Caki2 (cell line): ENCODE measurements around the gene TIMM13. TPM values are rescaled to one million over a fixed set of nuclear protein-coding genes. Genes with fewer than 3 reads are reported as not detected.

Source experiments
- DNase-seq: peaks from one replicate; pipeline ENCODE4 v3.0.0-alpha.2; 2015; ENCODE audit warnings: low read depth
- in situ Hi-C: cut with HindIII; loops from 2 replicates; pipeline ENCODE4 v1.10.0; 2016; ENCODE audit warnings: low sequenced_read_pairs, low pct_unique_long_range_greater_than_20kb, mixed read lengths
- total RNA-seq: library from RNA; depleted of rRNA; stranded (reverse); fragments of >200 nt; shearing (Covaris generic); gene quantifications from 2 replicates; pipeline ENCODE4 v1.2.3, GENCODE V29; 2014; ENCODE audit warnings: low replicate concordance

Gene TIMM13
- total RNA-seq, 1 experiment from 2014 or later = 31.9 TPM

DNA sequence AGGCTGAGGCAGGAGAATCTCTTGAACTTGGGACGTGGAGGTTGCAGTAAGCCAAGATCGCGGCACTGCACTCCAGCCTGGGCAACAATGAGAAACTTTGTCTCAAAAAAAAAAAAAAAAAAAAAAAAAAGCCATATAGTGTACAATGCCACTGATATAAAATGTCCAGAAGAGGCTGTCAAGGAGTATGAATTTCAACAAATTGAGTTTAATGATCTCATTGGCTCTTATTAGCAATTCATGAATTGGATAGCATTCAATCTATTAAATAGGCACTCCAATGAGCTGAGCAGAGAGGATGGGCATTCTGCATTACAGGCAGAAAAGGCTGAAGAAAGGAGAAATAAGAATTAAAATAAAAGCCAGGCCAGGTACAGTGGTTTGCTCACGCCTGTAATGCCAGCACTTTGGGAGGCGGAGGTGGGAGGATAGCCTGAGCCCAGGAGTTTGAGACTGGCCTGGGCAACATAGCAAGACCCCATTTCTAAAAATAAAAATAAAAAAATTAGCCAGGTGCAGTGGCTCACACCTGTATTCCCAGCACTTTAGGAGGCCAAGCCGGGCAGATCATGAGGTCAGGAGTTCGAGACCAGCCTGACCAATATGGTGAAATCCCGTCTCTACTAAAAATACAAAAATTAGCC is 30.1 kb upstream of the TIMM13 start:
- no peak for DNase-seq
- in situ Hi-C loops = no loop called here

DNA sequence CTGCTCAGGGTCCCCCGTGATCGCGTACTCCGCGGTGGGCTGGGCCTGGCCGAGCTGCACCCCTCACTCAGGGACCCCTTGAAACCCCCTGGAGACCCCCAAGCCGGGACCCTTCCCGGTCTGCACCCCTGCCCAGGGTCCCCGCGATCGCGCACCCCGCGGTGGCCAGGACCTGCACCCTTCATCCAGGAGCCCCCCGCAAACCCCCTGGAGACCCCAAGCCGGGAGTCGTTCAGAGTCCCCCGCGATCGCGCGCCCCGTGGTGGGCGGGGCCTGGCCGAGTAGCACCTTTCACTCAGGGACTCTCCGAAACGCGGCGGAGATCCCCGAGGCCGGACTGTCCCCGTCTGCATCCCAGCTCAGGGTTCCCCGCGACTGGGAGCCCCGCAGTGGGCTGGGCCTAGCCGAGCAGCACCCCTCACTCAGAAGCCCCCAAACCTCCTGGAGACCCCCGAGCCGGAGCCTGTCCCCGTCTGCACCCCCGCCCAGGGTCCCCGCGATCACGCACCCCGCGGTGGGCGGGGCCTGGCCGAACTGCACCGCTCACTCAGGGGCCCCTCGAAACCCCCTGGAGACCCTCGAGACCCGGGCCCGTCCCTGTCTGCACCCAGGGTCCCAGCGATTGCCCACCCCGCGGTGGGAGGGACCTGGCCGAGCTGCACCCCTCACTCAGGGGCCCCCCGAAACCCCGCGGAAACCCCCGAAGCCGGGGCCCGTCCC is 28.6 kb upstream of the TIMM13 start:
- DNase-seq = no peak
- in situ Hi-C loops = no loop called here

DNA sequence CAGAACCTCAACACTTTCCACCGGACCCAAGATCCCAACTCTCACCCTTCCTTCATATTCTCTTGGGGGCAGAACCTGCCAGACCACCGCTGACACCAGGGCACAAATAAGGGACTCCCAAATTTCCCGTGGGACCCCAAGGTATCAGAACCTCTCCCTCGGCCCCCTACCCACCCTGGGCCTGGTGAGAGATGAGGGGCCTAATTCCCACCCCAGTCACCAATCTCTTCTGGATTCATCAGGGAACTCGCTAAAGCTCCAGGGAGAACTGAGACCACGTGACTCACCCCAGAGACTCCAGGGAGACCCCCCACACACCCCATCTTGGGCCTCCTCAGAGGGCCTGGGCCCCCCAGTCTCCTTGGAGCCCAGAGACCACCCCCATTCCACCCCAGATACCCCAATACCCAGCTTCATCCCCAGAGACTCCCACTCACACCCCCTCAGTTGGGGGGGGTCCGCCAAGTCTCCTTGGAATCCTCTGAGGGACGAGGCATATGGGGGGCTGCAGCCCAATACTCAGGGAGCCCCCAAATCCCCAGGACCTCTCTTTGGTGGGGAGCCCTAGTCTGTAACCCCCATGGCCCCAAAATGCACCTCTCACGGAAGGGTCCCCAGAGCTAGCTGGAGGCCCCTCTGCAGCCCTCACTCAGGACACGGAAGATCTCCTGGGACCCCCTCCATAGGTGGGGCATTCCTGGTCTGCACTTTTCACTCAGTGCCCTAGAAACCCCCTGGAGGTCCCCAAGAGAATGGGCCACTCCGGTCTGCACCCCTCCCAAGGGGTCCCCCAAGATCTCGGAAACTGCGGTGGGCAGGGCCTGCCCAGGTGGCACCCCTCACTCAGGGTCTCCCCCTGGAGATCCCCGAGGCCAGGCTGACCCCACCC is 27.8 kb upstream of the TIMM13 start:
- in situ Hi-C loops = no loop called here
- DNase-seq = no peak

DNA sequence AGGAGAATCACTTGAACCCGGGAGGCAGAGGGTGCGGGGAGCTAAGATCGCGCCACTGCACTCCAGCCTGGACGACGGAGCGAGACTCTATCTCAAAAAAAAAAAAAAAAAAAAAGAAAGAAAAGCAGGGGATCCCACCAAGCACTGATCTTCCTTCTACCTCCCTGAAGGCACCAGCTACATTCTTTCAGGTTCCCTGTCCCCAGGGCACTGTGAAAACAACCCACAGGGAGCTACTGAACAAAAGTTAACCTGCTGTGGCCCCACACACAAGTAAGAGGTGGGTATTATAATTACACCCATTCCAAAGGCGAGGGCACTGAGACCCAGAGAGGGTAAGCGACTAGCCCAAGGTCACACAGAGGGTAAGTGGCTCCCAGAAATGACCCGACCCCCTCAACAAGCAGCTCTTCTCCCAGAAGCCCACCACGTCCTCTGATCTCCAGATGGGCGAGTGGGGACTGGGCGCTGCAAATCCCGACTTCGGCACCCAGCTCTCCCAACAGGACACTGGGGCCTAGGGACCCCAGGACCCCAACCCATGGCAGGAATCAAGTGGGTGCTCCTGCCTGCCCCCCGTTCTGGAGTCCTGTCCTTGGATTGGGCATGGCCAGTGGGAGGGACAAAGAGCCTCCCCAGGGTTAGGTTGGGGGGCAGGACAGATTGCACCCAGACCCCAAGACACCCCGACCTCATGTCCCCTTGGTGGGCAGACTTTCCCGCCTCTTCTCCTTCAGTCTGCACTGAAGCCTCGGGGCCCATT is 27.0 kb upstream of the TIMM13 start:
- in situ Hi-C loops = no loop called here
- no peak for DNase-seq

DNA sequence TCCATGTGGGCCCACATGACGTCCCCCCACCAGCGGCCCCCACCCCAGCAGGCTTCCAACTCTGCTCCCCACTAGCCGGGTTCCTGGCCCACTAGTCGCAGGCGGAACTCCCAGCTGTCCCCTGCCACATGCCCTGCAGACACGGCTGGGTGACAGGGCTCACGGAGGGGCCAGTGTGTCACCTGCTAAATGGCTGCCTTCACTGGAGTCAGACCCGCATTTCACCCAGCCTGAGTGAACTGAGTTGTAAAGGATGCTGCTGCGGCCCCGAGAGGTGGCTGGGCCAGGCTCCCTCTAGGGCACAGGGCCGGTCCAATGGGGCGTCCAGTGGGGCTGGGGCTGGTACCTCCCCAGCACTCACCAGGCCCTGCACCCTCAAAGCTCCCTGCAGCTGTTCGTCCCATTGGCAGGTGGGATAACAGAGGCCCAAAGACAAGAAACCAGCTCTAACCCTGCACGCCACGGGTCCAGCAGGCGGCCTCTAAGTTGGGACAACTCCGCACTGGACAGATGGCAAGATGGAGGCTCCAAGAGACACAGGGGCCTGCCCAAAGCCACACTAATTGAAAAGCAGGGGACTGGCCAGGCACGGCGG is 26.1 kb upstream of the TIMM13 start:
- no peak for DNase-seq
- in situ Hi-C loops = no loop called here

DNA sequence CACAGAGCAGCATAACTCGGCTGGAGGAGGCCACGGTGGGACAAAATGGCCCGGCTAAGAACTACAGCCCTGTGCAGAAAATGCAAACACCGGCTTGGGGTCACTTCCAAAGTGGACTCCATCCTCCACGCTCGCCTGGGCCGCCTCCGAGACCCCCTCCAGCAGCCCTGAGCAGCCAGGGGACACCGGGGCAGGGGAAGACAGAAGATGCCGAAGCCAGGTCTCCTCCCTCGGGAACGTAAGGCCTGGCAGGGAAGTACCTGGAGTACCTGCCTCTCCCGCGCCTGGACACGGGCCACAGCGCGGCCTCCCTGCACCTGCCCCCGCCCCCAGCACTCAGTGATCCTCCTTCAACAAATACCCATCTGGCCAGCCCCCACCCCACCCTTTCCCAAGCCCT is 24.4 kb upstream of the TIMM13 start:
- DNase-seq = no peak
- in situ Hi-C loops = no loop called here

DNA sequence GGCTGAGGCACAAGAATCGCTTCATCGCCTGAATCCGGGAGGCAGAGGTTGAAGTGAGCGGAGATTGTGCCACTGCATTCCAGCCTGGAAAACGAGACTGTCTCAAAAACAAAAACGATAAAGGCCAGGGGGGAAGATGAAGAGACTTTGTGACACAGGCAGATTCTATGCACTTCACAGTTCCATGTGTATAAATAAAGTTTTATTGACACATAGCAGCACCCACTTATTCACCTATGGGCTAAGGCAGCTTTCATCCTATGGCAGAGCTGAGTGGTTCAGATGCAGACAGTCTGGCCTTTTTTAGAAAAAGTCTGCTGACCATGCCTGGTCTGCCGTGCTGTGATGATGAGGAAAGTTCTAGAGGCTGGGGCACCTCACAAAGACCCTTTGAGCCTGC is 23.8 kb upstream of the TIMM13 start:
- no peak for DNase-seq
- in situ Hi-C loops = no loop called here

DNA sequence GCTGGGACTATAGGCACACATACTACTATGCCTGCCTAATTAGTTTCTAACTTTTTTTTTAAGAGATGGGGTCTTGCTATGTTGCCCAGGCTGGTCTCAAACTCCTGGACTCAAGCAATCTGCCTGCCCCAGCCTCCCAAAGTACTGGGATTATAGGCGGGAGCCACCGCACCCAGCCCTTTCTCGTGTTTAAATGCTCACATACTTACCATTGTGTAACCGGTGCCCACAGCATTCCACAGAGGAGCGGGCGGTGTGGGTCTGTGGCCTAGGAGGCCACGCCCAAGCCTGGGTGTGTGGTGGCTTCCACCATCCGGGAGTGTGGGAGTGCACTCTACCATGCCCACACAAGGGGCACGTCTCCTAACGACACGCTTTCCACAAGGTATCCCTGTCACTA is 21.6 kb upstream of the TIMM13 start:
- no peak for DNase-seq
- in situ Hi-C loops = no loop called here

DNA sequence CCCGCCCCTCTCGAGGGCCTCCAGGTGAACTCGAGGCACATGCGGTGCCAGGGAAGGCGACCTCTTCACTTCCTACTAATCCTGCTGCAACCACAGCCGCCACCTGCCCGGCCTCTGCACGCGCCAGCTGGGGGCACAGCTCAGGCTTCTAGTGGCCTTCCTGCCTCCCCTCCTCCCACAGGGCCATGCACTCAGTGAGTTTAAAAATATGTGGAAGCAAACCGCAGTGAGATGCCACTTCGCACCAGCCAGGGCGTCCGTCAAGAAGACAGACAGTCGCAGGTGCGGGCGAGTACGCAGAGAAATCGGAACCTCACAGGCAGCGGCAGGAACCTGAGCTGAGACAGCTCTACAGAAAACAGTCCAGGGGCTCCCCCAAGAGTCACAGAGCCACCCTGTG is 19.0 kb upstream of the TIMM13 start:
- no peak for DNase-seq
- in situ Hi-C loops = no loop called here

DNA sequence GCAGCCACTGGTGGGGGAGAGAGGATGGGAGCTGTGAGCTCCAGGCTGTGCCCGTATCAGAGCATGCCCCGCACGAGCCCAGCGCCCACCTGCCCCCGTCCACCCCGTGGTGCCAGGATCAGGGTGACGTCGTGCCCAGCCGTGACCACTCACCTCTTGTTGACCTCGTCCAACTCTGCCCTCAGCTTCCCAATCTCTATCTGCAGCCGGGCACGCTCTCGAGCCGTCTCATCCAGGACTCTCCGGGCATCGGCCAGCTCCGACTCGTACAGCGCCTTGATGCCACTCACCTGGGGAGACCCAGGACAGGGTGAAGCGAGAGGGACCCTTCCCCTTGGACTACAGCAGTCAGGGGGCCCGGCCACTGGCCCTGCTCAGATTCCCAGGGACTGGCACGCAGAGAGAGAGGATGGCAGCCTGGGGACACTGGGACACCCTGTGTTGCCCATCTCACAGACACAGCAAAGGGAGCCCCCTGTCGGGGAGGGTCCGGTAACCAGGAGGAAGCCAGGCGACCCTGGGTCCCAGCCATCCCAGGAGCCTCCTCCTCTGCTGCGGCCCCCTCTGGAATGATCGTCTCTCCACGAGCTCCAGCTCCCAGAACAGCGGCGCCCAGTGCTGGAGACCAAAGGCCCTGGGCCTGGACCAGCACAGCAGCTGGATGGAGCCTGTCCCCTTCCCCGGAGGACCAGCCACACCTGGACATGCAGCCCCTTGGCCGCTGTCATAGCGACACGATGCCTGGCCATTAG is 17.0 kb upstream of the TIMM13 start:
- in situ Hi-C loops = no loop called here
- DNase-seq = no peak

DNA sequence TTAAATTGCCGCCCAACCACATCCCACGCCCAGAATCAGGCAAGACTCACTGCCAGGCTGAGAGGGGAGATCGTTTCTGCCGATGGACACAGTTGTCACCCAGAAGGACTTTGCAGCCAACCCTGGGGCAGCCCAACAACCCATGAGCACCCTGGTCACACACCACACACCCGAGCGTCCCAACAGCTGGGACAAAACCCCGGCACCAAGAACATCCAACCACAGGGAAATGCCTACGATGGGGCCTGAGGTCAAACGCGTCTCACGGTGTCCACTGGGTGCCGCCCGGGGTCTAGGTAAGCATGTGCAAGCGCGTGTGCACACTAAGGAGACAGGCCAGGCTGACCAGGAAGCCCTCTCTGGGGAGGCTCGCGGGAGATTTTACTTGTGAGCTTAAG is 16.4 kb upstream of the TIMM13 start:
- in situ Hi-C loops = no loop called here
- DNase-seq = no peak

DNA sequence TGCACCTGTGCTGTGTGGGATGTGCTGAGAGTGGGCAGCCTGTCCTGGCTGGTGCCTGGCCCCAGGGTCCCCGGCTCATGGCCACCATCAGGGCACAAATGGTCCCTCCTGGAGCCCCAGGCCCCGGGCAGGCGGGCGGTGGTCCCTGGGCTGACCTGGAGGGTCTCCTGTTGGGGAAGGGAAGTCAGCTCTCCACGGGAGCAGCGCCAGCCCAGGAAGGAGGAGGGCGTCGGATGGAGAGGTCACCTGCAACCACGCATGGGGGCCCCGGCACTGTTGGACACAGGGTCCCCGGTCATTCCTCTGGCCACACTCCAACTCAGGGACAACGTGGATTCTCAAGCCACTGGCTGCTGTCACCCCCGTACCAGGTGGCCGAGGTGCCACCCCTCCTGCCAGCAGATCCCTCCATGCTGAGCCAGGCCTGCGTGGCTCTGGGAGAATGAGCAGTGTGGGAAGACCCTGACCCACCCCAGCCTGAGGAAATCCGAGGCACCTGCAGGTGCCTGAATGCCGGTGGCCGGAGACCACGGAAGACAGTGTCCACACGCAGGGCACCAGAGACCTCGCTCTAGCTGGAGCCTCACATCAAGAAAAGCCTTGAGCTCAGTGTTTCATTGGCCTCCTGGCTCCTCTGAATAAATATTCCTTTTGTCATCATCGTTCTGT is 15.9 kb upstream of the TIMM13 start:
- in situ Hi-C loops = no loop called here
- no peak for DNase-seq

DNA sequence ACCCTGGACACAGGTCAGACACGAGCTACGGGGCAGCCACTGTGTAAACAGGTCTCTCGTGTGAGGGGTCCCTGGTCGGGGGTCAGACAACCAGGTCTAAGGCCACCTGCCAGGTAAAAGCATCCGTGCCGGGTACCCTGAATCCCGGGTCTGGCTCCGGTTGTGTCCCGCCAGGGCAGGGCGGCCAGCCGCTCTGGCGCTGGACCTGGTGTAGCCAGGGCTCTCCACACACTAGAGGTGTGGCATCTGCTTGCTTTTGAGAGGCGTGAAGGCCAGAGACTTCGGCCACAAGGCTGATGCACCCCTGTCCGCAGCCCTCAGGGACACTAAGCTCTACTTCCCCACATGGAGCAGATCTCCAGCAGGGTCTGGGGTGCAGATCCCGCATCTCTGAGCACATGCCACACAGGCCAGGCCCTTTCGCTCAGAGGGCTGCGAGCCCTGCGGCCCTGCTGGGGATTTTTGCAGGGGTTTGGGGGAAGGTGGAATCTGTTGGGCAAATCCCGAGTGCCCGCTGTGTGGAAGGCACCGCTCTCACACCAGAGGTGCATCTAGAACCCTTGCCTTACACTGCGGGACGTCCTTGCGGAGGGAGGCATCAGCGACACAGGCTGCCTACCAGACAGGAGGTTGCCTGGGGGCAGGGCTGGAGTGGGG is 13.8 kb upstream of the TIMM13 start:
- DNase-seq = no peak
- in situ Hi-C loops = no loop called here

DNA sequence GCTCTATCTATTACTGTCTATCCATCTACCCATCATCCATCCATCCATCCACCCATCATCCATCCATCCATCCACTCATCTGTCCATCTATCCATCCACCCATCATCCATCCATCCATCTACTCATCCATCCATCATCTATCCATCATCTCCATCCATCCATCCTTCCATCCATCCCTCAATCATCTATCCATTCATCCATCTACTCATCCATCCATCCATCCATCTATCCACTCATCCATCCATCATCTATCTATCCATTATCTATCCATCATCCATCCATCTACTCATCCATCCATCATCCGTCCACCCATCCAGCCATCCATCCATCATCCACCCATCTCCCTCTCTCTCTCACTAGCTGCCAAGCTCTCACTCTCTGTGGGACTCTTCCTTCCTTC is 13.1 kb upstream of the TIMM13 start:
- in situ Hi-C loops = no loop called here
- no peak for DNase-seq

DNA sequence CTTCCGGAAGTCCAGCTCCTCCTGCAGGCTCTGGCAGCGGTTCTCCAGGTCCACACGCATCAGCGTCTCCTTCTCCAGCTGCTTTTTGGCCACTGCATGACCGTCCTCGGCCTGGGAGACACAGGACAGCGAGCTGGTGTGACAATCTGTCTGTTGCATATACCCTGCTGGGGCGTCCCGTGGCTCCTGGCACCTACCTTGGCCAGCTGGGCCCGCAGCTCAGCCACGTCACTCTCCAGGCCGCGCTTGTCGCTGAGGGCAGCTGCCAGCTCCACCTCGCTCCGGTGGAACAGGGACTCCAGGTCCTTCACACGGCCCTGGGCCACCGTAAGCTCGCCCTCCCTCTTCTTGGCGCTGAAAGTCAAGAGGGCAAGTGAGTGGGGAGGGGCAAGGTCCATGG is 10.8 kb upstream of the TIMM13 start:
- DNase-seq = no peak
- in situ Hi-C loops = no loop called here

DNA sequence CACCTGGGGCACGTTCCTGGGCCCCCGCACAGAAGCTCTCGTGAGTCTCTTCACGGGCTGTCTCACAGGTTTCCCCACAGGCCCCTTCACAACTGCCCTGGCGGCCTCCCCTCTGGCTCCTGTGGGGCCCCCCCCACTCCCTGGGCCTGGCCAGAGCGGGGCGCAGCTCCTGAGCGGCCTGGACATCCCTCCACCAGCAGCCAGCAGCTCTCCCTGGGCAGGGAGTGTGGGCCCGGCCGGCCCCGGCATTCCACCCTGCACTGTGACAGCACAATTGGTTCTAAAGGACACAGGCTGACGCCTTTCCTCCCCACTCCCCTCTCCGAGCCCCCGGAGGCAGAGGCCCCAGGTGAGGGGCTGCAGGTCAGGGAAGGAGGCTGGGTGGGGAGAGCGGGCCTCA is 9.5 kb upstream of the TIMM13 start:
- in situ Hi-C loops = no loop called here
- DNase-seq = no peak

DNA sequence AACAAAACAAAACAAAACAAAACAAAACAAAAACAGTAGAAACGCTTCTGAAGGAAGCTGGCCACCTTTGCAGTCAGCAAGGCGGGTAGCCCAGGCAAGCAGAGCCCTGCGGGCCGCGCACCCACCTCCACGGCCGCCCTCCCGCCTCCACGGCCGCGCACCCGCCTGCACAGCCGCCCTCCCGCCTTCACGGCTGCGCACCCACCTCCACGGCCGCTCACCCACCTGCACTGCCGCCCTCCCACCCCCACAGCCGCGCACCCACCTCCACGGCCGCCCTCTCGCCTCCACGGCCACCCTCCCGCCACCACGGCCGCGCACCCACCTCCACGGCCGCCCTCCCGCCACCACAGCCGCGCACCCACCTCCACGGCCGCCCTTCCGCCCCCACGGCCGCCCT is 9.0 kb upstream of the TIMM13 start:
- no peak for DNase-seq
- in situ Hi-C loops = no loop called here
